BJ (cell line): Measurements from ENCODE around the gene PCNA. TPM values are rescaled to one million over a fixed set of nuclear protein-coding genes. Genes with fewer than 3 reads are reported as not detected.

ENCODE experiments used
- CTCF ChIA-PET: fragments of 350-600 bp; formaldehyde crosslinking; extraction: SDS; loops from one replicate; lab custom pipeline; 2021; ENCODE audit warnings: antibody characterized with exemption, inconsistent platforms; lab: Yijun Ruan, JAX
- POLR2A ChIA-PET: fragments of 300-600 bp; sonication (Branson Sonifier 250); formaldehyde crosslinking; extraction: SDS; loops from one replicate; lab custom pipeline; 2021; ENCODE audit warnings: antibody characterized with exemption; lab: Charles Lee
- DNase-seq: peaks from one replicate; pipeline ENCODE4 v3.0.0-alpha.2; 2011; ENCODE audit warnings: low read depth
- H3K27me3 ChIP-seq: 2 replicates; pipeline ENCODE4 v1.6.0; 2011; ENCODE audit warnings: low read length; ENCODE audit not compliant: control insufficient read depth, insufficient read depth
- H3K36me3 ChIP-seq: 2 replicates; pipeline ENCODE4 v1.5.1; 2011; ENCODE audit warnings: low read length; ENCODE audit not compliant: control insufficient read depth, insufficient read depth
- H3K4me3 ChIP-seq: 2 replicates; pipeline ENCODE4 v1.5.1; 2011; ENCODE audit warnings: low read depth, mild to moderate bottlenecking, control low read depth, low read length
- CTCF ChIP-seq: IDR thresholded peaks from 2 replicates; pipeline ENCODE4 v1.5.1; 2011; ENCODE audit warnings: low read depth, mild to moderate bottlenecking, control low read depth, inconsistent platforms, low read length, moderate library complexity; ENCODE audit not compliant: insufficient read depth
- polyA plus RNA-seq: library from polyadenylated mRNA; depleted of rRNA; stranded (reverse); fragments of >200 nt; gene quantifications from 2 replicates; pipeline ENCODE4 v1.2.3, GENCODE V29; 2011

Gene PCNA
- polyA plus RNA-seq, 1 experiment = 78.2 TPM

- no peaks in the 10 kb centered on the region for H3K36me3 ChIP-seq
- TF ChIP-seq CTCF = no peak
- no peak overlapping the region for H3K4me3 ChIP-seq
- ChIA-PET CTCF (interaction anchor here (0.7 to 1.5 kb wide), 2 partner anchors 24 to 58 kb away, joined by 3 read pairs; no protein-coding TSS in a partner anchor), POLR2A (no interaction called here)
- DNase-seq = no peak
- no peaks in the 10 kb centered on the region for H3K27me3 ChIP-seq
Measured at GRCh38 chr20:5146871-5147592, 27.3 kb upstream of the PCNA start.

- ChIA-PET POLR2A (no interaction called here), CTCF (interaction anchor here (1.5 kb wide), 1 partner anchor 25 kb away, joined by 3 read pairs; no protein-coding TSS in a partner anchor)
- no peak for TF ChIP-seq CTCF
- Histone ChIP-seq H3K4me3 (no peak overlapping the region), H3K27me3 (no peaks in the 10 kb centered on the region), H3K36me3 (no peaks in the 10 kb centered on the region)
- DNase-seq = no peak
Measured at GRCh38 chr20:5146099-5146668, 26.4 kb upstream of the PCNA start.

GRCh38 chr20:5145365-5146098 is 25.8 kb upstream of the PCNA start:
- CTCF ChIA-PET = no interaction called here

GRCh38 chr20:5143851-5144250 is 24.1 kb upstream of the PCNA start:
- POLR2A ChIA-PET = no interaction called here
- TF ChIP-seq CTCF = no peak
- CTCF ChIA-PET = no interaction called here

More at GRCh38 chr20:5145365-5146098, 25.8 kb upstream of the PCNA start:
- no peak for DNase-seq
- Histone ChIP-seq H3K27me3 (no peaks in the 10 kb centered on the region), H3K36me3 (no peaks in the 10 kb centered on the region), H3K4me3 (no peak overlapping the region)
- no peak for TF ChIP-seq CTCF
- POLR2A ChIA-PET = no interaction called here

GRCh38 chr20:5141615-5142014 is 21.9 kb upstream of the PCNA start:
- ChIA-PET POLR2A (no interaction called here), CTCF (interaction anchor here (1.5 kb wide), 1 partner anchor 16 kb away, joined by 5 read pairs; no protein-coding TSS in a partner anchor)
- no peaks in the 10 kb centered on the region for H3K36me3 ChIP-seq
- H3K4me3 ChIP-seq = no peak overlapping the region
- H3K27me3 ChIP-seq = no peaks in the 10 kb centered on the region
- TF ChIP-seq CTCF = no peak
- DNase-seq = no peak

More at GRCh38 chr20:5143851-5144250, 24.1 kb upstream of the PCNA start:
- no peak for DNase-seq
- no peaks in the 10 kb centered on the region for H3K36me3 ChIP-seq
- no peak overlapping the region for H3K4me3 ChIP-seq
- H3K27me3 ChIP-seq = no peaks in the 10 kb centered on the region
